IMR-90 (cell line): Measurements from ENCODE around the gene RRAGC. TPM values are rescaled to one million over a fixed set of nuclear protein-coding genes. Genes with fewer than 3 reads are reported as not detected.

Experiments used
- ATAC-seq: fragments of 200-7000 bp; cut with Tn5 transposase; 2 replicates; pipeline ENCODE4 v1.9.1; 2020; ENCODE audit warnings: low read depth, mild to moderate bottlenecking, moderate library complexity
- BruUV-seq: library from RNA; stranded (reverse); fragments of 400-500 nt; replicated peaks from 2 replicates; lab custom pipeline; 2021; lab: Mats Ljungman, UMichigan
- CTCF ChIA-PET: fragments of 300-600 bp; formaldehyde crosslinking; extraction: SDS; loops from one replicate; lab custom pipeline; 2021; ENCODE audit warnings: antibody characterized with exemption; lab: Yijun Ruan, JAX
- POLR2A ChIA-PET: fragments of 300-600 bp; sonication (Branson Sonifier 250); formaldehyde crosslinking; loops from one replicate; lab custom pipeline; 2022; ENCODE audit warnings: antibody characterized with exemption; ENCODE audit not compliant: unreplicated experiment; lab: Charles Lee
- DNase-seq: peaks from one replicate; pipeline ENCODE4 v3.0.0; 2013
- H2AFZ ChIP-seq: replicated peaks from 2 replicates; pipeline ENCODE3; 2013; ENCODE audit warnings: low read length, mild to moderate bottlenecking; ENCODE audit not compliant: poor library complexity
- H2AK5ac ChIP-seq: 2 replicates; pipeline ENCODE4 v1.6.1; 2013; ENCODE audit warnings: low read depth, low read length, inconsistent platforms
- H2AK9ac ChIP-seq: replicated peaks from 2 replicates; pipeline ENCODE3; 2013; ENCODE audit warnings: mild to moderate bottlenecking, low read depth, low read length, moderate library complexity; ENCODE audit not compliant: poor library complexity
- H2BK120ac ChIP-seq: 2 replicates; pipeline ENCODE4 v1.6.1; 2013; ENCODE audit warnings: low read depth, low read length, inconsistent platforms
- H2BK15ac ChIP-seq: 3 replicates; pipeline ENCODE4 v1.6.1; 2013; ENCODE audit warnings: low read depth, low read length, inconsistent platforms
- H2BK20ac ChIP-seq: 2 replicates; pipeline ENCODE4 v1.6.1; 2013; ENCODE audit warnings: low read depth, mild to moderate bottlenecking, inconsistent platforms, low read length, moderate library complexity
- H2BK5ac ChIP-seq: 2 replicates; pipeline ENCODE4 v1.6.1; 2013; ENCODE audit warnings: mild to moderate bottlenecking, low read depth, low read length, inconsistent platforms; ENCODE audit not compliant: poor library complexity, severe bottlenecking
- H3K14ac ChIP-seq: replicated peaks from 2 replicates; pipeline ENCODE4 v1.6.1; 2013; ENCODE audit warnings: low read depth, low read length, inconsistent platforms
- H3K18ac ChIP-seq: 2 replicates; pipeline ENCODE4 v1.6.1; 2013; ENCODE audit warnings: low read depth, low read length, control low read depth
- H3K23ac ChIP-seq: 2 replicates; pipeline ENCODE4 v1.6.1; 2013; ENCODE audit warnings: low read depth, low read length, inconsistent platforms
- H3K27ac ChIP-seq: 2 replicates; pipeline ENCODE4 v1.5.1; 2013; ENCODE audit warnings: mild to moderate bottlenecking, control low read depth, low read length; ENCODE audit not compliant: insufficient read depth
- H3K27me3 ChIP-seq: 2 replicates; pipeline ENCODE4 v1.6.1; 2013; ENCODE audit warnings: low read length; ENCODE audit not compliant: control insufficient read depth, insufficient read depth
- H3K36me3 ChIP-seq: 2 replicates; pipeline ENCODE4 v1.6.1; 2013; ENCODE audit warnings: low read length, mixed read lengths; ENCODE audit not compliant: control insufficient read depth, insufficient read depth
- H3K4ac ChIP-seq: 2 replicates; pipeline ENCODE4 v1.6.1; 2013; ENCODE audit warnings: low read depth, low read length, inconsistent platforms
- H3K4me1 ChIP-seq: 2 replicates; pipeline ENCODE4 v1.6.1; 2013; ENCODE audit warnings: low read length, mixed read lengths; ENCODE audit not compliant: control insufficient read depth, insufficient read depth
- H3K4me2 ChIP-seq: 2 replicates; pipeline ENCODE4 v1.6.1; 2013; ENCODE audit warnings: low read depth, mild to moderate bottlenecking, control low read depth, low read length, moderate library complexity
- H3K4me3 ChIP-seq: 2 replicates; pipeline ENCODE4 v1.5.1; 2013; ENCODE audit warnings: low read depth, mild to moderate bottlenecking, control low read depth, low read length, moderate library complexity; ENCODE audit not compliant: insufficient read depth
- H3K56ac ChIP-seq: 2 replicates; pipeline ENCODE4 v1.6.1; 2013; ENCODE audit warnings: low read length, inconsistent platforms; ENCODE audit not compliant: insufficient read depth; ENCODE audit errors: extremely low read depth
- H3K79me1 ChIP-seq, 2 experiments: 2 replicates each; pipeline ENCODE4 v1.6.1; 2013; ENCODE audit warnings: low read length in 2 of 2, inconsistent platforms in 1 of 2, low read depth in 1 of 2
- H3K9ac ChIP-seq: 2 replicates; pipeline ENCODE4 v1.6.1; 2013; ENCODE audit warnings: low read depth, low read length, control low read depth
- H3K9me1 ChIP-seq: 2 replicates; pipeline ENCODE4 v1.6.1; 2013; ENCODE audit warnings: low read length, inconsistent platforms; ENCODE audit not compliant: insufficient read depth
- H3K9me3 ChIP-seq: 2 replicates; pipeline ENCODE4 v1.6.1; 2013; ENCODE audit warnings: low read length; ENCODE audit not compliant: control insufficient read depth, insufficient read depth
- H4K20me1 ChIP-seq: 2 replicates; pipeline ENCODE4 v1.6.1; 2013; ENCODE audit warnings: low read length, inconsistent platforms; ENCODE audit not compliant: insufficient read depth
- H4K5ac ChIP-seq: 2 replicates; pipeline ENCODE4 v1.6.1; 2013; ENCODE audit warnings: mild to moderate bottlenecking, low read depth, low read length, control low read depth
- H4K8ac ChIP-seq, 2 experiments: 2 replicates each; pipeline ENCODE4 v1.6.1; 2013; ENCODE audit warnings: low read depth in 2 of 2, low read length in 2 of 2, control low read depth in 1 of 2, inconsistent platforms in 1 of 2
- H4K91ac ChIP-seq: 2 replicates; pipeline ENCODE4 v1.6.1; 2013; ENCODE audit warnings: low read depth, low read length, inconsistent platforms; ENCODE audit not compliant: insufficient read depth
- CEBPB ChIP-seq: IDR thresholded peaks from 2 replicates; pipeline ENCODE4 v1.6.1; 2012; ENCODE audit warnings: low read depth, low read length, improper control_type of control experiment
- CHD1 ChIP-seq: IDR thresholded peaks from 2 replicates; pipeline ENCODE4 v1.6.1; 2012; ENCODE audit warnings: low read depth, low read length, improper control_type of control experiment
- ELK1 ChIP-seq: fragments of 150-350 bp; IDR thresholded peaks from 2 replicates; pipeline ENCODE4 v1.6.1; 2016; ENCODE audit warnings: low read depth, mild to moderate bottlenecking, low read length, moderate library complexity, borderline replicate concordance
- MAFK ChIP-seq: IDR thresholded peaks from 2 replicates; pipeline ENCODE4 v1.6.1; 2012; ENCODE audit warnings: low read depth, low read length, improper control_type of control experiment
- MAZ ChIP-seq: IDR thresholded peaks from 2 replicates; pipeline ENCODE4 v1.6.1; 2012; ENCODE audit warnings: low read depth, mild to moderate bottlenecking, low read length, improper control_type of control experiment, moderate library complexity, borderline replicate concordance
- MXI1 ChIP-seq: IDR thresholded peaks from 2 replicates; pipeline ENCODE4 v1.6.1; 2012; ENCODE audit warnings: low read depth, mild to moderate bottlenecking, low read length, moderate library complexity, borderline replicate concordance
- NFE2L2 ChIP-seq: fragments of 150-350 bp; IDR thresholded peaks from 2 replicates; pipeline ENCODE4 v1.6.1; 2016; ENCODE audit warnings: low read depth, mild to moderate bottlenecking, low read length
- POLR2A ChIP-seq: IDR thresholded peaks from 2 replicates; pipeline ENCODE4 v1.6.1; 2012; ENCODE audit warnings: mild to moderate bottlenecking, low read depth, low read length
- RCOR1 ChIP-seq: IDR thresholded peaks from 2 replicates; pipeline ENCODE4 v1.6.1; 2012; ENCODE audit warnings: mild to moderate bottlenecking, low read length, improper control_type of control experiment; ENCODE audit not compliant: insufficient replicate concordance
- RFX5 ChIP-seq: IDR thresholded peaks from 2 replicates; pipeline ENCODE4 v1.8.0; 2012; ENCODE audit warnings: low read depth, mild to moderate bottlenecking, low read length, moderate library complexity
- WGBS, 2 experiments: methylation state at CpG; one replicate each; pipeline versions ENCODE4 v1.1.5 to v1.1.7; 2013; ENCODE audit warnings: missing lambda C conversion rate in 2 of 2; ENCODE audit not compliant: insufficient read length in 1 of 2; ENCODE audit errors: extremely low coverage in 2 of 2; 5-methylcytosine and 5-hydroxymethylcytosine counted together
- dilution Hi-C: fragments of 300-500 bp; cut with HindIII; formaldehyde crosslinking; loops from one replicate; pipeline ENCODE4 v1.14.3; 2018; ENCODE audit warnings: low sequenced_read_pairs; ENCODE audit not compliant: unreplicated experiment
- in situ Hi-C: fragments of 300-500 bp; cut with MboI; formaldehyde crosslinking; loops from 3 replicates; pipeline ENCODE4 v1.14.3; 2019; ENCODE audit warnings: low sequenced_read_pairs, inconsistent platforms, mixed read lengths
- intact Hi-C: fragments of 100-400 bp; cut with micrococcal nuclease; formaldehyde crosslinking; loops from 2 replicates; pipeline ENCODE4 v1.10.0; 2022
- polyA plus RNA-seq, 3 experiments: library from polyadenylated mRNA; depleted of rRNA; stranded (reverse); fragments of >200 nt; gene quantifications; 2 replicates each; pipeline ENCODE4 v1.2.3, GENCODE V29; 2012; ENCODE audit warnings: low replicate concordance in 1 of 3
- total RNA-seq: library from RNA; depleted of rRNA; stranded (reverse); fragments of >200 nt; gene quantifications from 2 replicates; pipeline ENCODE4 v1.2.3, GENCODE V29; 2012
- TF ChIP-seq, protein P1 (sequence below): conservative IDR thresholded peaks from 2 replicates; pipeline ENCODE4 v1.5.1; 2012; ENCODE audit warnings: mild to moderate bottlenecking, low read depth, low read length, improper control_type of control experiment
- TF ChIP-seq, protein P2 (sequence below): fragments of 150-350 bp; IDR thresholded peaks from 2 replicates; pipeline ENCODE4 v1.6.1; 2017; ENCODE audit warnings: mild to moderate bottlenecking, antibody characterized with exemption, low read length, low read depth

The RRAGC gene
- total and polyA plus RNA-seq, 2 of the 4 experiments (the other 2 are of a cell fraction): 7.2 to 12.2 TPM

DNA sequence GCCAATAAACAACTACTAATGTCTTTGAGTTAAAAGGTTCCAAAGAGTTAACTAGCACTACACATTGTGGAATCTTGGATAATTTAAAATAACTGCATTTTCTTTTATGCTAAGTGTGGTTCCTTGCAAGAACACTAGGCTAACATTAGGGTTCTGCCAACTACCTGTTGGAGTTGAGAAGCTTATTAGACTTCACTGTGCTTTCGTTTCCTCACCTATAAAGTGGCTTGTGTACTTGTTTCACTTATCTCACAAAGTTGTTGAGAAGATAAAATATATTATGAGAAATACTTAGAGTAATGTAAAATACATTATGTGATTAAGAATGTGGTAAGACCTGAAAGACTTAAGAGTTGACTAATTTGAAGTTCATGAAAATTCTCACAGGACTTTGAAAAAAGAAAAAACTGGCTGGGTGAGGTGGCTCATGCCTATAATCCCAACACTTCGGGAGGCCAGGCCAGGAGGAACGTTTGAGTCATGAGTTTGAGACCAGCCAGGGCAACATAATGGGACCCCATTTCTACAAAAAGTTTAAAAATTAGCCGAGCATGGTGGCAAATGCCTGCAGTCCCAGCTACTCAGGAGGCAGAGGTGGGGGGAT, 5.6 kb upstream of the RRAGC start:
- no peak overlapping the region for H4K91ac ChIP-seq
- no peak for DNase-seq
- 0 out of 2 replicates have a peak, but pooled peaks cover 1% of the 10 kb centered on the region for H3K36me3 ChIP-seq
- no peak overlapping the region for H2BK20ac ChIP-seq
- 100% methylated on average over 1 of the region's 4 CpGs; no CpG with 5 or more reads in 1 of the 2 experiments for WGBS, 2 experiments
- no peak overlapping the region for H2AK5ac ChIP-seq
- no peak overlapping the region for H3K9ac ChIP-seq
- H3K9me3 ChIP-seq: no peaks in the 10 kb centered on the region
- TF ChIP-seq MAFK (no peak), MXI1 (no peak), NFE2L2 (no peak), RFX5 (no peak), CHD1 (no peak), MAZ (no peak), CEBPB (no peak), RCOR1 (no peak), POLR2A (no peak), ELK1 (no peak)
- TF ChIP-seq, protein P1, sequence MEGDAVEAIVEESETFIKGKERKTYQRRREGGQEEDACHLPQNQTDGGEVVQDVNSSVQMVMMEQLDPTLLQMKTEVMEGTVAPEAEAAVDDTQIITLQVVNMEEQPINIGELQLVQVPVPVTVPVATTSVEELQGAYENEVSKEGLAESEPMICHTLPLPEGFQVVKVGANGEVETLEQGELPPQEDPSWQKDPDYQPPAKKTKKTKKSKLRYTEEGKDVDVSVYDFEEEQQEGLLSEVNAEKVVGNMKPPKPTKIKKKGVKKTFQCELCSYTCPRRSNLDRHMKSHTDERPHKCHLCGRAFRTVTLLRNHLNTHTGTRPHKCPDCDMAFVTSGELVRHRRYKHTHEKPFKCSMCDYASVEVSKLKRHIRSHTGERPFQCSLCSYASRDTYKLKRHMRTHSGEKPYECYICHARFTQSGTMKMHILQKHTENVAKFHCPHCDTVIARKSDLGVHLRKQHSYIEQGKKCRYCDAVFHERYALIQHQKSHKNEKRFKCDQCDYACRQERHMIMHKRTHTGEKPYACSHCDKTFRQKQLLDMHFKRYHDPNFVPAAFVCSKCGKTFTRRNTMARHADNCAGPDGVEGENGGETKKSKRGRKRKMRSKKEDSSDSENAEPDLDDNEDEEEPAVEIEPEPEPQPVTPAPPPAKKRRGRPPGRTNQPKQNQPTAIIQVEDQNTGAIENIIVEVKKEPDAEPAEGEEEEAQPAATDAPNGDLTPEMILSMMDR: no peak
- TF ChIP-seq, protein P2, sequence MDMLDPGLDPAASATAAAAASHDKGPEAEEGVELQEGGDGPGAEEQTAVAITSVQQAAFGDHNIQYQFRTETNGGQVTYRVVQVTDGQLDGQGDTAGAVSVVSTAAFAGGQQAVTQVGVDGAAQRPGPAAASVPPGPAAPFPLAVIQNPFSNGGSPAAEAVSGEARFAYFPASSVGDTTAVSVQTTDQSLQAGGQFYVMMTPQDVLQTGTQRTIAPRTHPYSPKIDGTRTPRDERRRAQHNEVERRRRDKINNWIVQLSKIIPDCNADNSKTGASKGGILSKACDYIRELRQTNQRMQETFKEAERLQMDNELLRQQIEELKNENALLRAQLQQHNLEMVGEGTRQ: no peak
- no TSS peak for BruUV-seq
- H3K4ac ChIP-seq: no peak overlapping the region
- no peaks in the 10 kb centered on the region; the same call in 1 of the 2 replicates for H3K9me1 ChIP-seq
- H3K18ac ChIP-seq: no peak overlapping the region
- no peak overlapping the region for H3K14ac ChIP-seq
- H3K4me3 ChIP-seq: no peak overlapping the region
- in situ Hi-C loops: loop anchor here (25.0 kb wide), 1 partner anchor 672 kb away; no protein-coding TSS in a partner anchor
- ATAC-seq: no peak
- no peak overlapping the region for H2BK120ac ChIP-seq
- H3K27ac ChIP-seq: no peak overlapping the region
- no peak overlapping the region for H4K8ac ChIP-seq
- H2BK5ac ChIP-seq: no peak overlapping the region
- H2AK9ac ChIP-seq: no peak overlapping the region
- H3K79me1 ChIP-seq: peaks cover 6 to 34% of the 10 kb centered on the region in 2 experiments; a peak in 3 of 4 replicates
- H2BK15ac ChIP-seq: no peak overlapping the region
- no peak overlapping the region for H4K5ac ChIP-seq
- intact Hi-C loops: no loop called here
- H3K23ac ChIP-seq: no peak overlapping the region
- H3K56ac ChIP-seq: no peak overlapping the region
- no peaks in the 10 kb centered on the region for H3K27me3 ChIP-seq
- dilution Hi-C loops: no loop called here
- no peaks in the 10 kb centered on the region; the same call in 1 of the 2 replicates for H4K20me1 ChIP-seq
- no peak overlapping the region for H3K4me2 ChIP-seq
- CTCF ChIA-PET: interaction anchor here (0.6 kb wide), 1 partner anchor 18 kb away, joined by 3 read pairs; no protein-coding TSS in a partner anchor
- POLR2A ChIA-PET: no interaction called here
- no peak overlapping the region for H2AFZ ChIP-seq
- H3K4me1 ChIP-seq: peaks cover 2% of the 10 kb centered on the region; the same call in 1 of the 2 replicates
